WTC11 (cell line): ENCODE data around the gene TGFBR2.

Experiments used
- TEAD4 ChIP-seq: sonication (generic); formaldehyde crosslinking; IDR thresholded peaks from 2 replicates; pipeline ENCODE4 v1.8.0; 2022; ENCODE audit warnings: mild to moderate bottlenecking, missing genetic modification reagents
- TF ChIP-seq, protein P1 (sequence below): sonication (generic); formaldehyde crosslinking; IDR thresholded peaks from 2 replicates; pipeline ENCODE4 v1.8.1; 2022; ENCODE audit warnings: low read depth, mild to moderate bottlenecking, moderate library complexity, missing genetic modification reagents, borderline replicate concordance
- TF ChIP-seq, protein P2 (sequence below): sonication (generic); formaldehyde crosslinking; IDR thresholded peaks from 2 replicates; pipeline ENCODE4 v1.8.1; 2023; ENCODE audit warnings: mild to moderate bottlenecking, missing genetic modification reagents, moderate library complexity
- TF ChIP-seq, protein P3 (sequence below): fragments of 200-600 bp; IDR thresholded peaks from 2 replicates; pipeline ENCODE4 v1.8.0; 2022; ENCODE audit warnings: antibody characterized with exemption

DNA sequence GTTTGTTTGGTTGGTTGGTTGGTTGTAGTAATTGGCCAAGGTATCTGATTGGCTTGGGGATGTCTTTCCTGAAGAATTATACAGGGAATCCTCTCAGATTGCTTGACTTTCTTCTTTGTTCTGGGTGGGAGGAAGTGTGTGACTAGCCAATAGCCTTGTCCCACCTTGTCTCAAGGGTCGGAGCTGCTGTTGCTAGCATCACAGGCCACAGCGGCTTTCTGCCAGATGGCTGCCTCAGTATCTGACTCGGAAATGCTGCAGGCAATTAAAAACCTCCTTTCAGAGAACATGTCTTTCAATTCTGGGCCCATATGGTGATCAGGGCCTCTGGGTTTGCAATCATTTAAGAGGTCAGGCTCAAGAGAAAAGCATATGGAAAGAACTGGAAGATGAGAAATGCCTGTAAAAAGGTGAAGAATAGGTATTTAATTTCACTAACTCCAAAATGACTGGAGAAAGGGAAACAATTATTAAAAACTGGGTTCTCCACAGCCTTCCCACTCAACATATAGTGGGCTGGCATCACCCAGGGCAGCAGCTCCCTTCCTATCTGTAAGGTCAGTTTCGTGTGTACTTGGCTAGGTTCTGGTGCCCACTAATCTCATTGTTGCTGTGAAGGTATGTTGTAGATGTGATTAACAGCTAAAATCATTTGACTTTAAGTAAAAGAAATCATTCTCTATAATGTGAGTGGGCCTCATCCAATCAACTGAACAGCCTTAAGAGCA, 32.4 kb downstream of the TGFBR2 start:
- TF ChIP-seq, protein P1, sequence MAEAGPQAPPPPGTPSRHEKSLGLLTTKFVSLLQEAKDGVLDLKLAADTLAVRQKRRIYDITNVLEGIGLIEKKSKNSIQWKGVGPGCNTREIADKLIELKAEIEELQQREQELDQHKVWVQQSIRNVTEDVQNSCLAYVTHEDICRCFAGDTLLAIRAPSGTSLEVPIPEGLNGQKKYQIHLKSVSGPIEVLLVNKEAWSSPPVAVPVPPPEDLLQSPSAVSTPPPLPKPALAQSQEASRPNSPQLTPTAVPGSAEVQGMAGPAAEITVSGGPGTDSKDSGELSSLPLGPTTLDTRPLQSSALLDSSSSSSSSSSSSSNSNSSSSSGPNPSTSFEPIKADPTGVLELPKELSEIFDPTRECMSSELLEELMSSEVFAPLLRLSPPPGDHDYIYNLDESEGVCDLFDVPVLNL (CRISPR knock-in tag): no peak
- TF ChIP-seq, protein P2, sequence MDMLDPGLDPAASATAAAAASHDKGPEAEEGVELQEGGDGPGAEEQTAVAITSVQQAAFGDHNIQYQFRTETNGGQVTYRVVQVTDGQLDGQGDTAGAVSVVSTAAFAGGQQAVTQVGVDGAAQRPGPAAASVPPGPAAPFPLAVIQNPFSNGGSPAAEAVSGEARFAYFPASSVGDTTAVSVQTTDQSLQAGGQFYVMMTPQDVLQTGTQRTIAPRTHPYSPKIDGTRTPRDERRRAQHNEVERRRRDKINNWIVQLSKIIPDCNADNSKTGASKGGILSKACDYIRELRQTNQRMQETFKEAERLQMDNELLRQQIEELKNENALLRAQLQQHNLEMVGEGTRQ (CRISPR knock-in tag): no peak
- TF ChIP-seq TEAD4: no peak
- TF ChIP-seq, protein P3, sequence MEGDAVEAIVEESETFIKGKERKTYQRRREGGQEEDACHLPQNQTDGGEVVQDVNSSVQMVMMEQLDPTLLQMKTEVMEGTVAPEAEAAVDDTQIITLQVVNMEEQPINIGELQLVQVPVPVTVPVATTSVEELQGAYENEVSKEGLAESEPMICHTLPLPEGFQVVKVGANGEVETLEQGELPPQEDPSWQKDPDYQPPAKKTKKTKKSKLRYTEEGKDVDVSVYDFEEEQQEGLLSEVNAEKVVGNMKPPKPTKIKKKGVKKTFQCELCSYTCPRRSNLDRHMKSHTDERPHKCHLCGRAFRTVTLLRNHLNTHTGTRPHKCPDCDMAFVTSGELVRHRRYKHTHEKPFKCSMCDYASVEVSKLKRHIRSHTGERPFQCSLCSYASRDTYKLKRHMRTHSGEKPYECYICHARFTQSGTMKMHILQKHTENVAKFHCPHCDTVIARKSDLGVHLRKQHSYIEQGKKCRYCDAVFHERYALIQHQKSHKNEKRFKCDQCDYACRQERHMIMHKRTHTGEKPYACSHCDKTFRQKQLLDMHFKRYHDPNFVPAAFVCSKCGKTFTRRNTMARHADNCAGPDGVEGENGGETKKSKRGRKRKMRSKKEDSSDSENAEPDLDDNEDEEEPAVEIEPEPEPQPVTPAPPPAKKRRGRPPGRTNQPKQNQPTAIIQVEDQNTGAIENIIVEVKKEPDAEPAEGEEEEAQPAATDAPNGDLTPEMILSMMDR: no peak
